SU-DHL-6 (cell line): ENCODE measurements around the gene CDK4.

Experiments
- EZH2phosphoT487 ChIP-seq: fragments of 200-600 bp; sonication (generic), shearing (Covaris generic); conservative IDR thresholded peaks from 2 replicates; pipeline ENCODE4 v1.6.1; 2018; ENCODE audit warnings: mild to moderate bottlenecking, antibody characterized with exemption, low read length, moderate library complexity, mixed read lengths
- TF ChIP-seq, protein P1 (sequence below): fragments of 200-600 bp; sonication (generic); IDR thresholded peaks from one replicate; pipeline ENCODE4 v1.5.1; 2017; ENCODE audit warnings: antibody characterized with exemption, mild to moderate bottlenecking, low read length, moderate library complexity; ENCODE audit not compliant: insufficient read depth, poor library complexity, severe bottlenecking

DNA sequence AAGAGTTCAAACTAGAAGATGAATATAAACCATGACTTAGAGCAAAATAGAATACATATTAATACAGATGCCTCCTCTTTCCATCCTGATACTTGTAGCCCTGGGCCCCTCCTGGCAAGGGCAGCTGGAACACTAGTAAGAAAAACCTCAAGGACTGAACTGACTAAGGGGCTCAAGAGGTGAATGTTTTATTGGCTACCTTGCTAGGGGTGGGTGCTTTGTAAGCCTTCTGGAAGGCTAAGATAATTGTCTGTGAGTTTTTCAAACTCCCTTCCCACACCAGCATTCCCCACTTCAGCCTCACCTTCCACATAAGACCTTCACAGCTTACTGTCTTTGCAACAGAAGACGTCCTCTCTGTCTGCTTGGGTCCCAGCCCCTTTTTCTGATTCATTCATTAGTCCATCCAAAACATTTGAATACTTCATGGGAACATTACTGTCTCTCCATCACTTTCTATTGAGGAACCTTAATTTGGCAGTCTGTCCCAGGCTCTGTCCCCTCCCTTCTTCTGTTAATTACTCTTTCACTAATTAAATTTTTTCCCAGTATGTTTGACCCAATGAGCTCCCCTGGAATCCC lies 1.7 kb upstream of the CDK4 start:
- TF ChIP-seq, protein P1, sequence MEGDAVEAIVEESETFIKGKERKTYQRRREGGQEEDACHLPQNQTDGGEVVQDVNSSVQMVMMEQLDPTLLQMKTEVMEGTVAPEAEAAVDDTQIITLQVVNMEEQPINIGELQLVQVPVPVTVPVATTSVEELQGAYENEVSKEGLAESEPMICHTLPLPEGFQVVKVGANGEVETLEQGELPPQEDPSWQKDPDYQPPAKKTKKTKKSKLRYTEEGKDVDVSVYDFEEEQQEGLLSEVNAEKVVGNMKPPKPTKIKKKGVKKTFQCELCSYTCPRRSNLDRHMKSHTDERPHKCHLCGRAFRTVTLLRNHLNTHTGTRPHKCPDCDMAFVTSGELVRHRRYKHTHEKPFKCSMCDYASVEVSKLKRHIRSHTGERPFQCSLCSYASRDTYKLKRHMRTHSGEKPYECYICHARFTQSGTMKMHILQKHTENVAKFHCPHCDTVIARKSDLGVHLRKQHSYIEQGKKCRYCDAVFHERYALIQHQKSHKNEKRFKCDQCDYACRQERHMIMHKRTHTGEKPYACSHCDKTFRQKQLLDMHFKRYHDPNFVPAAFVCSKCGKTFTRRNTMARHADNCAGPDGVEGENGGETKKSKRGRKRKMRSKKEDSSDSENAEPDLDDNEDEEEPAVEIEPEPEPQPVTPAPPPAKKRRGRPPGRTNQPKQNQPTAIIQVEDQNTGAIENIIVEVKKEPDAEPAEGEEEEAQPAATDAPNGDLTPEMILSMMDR = no peak
- no peak for TF ChIP-seq EZH2phosphoT487
